DND-41 (cell line): Measurements from ENCODE around the gene IL1RL1.
"Not testable (repeated sequence)": the region's sequence is repeated elsewhere in the genome, so short reads cannot be mapped to it uniquely, and the experiment has no call there.

Experiments used
- ATAC-seq: fragments of 200-7000 bp; cut with Tn5 transposase; 3 replicates; pipeline ENCODE4 v1.9.1; 2021; ENCODE audit warnings: low read depth; ENCODE audit not compliant: insufficient read depth
- DNase-seq: peaks from one replicate; pipeline ENCODE4 v3.0.0-alpha.2; 2020
- H2AFZ ChIP-seq: 2 replicates; pipeline ENCODE4 v1.6.0; 2012; ENCODE audit warnings: low read depth, low read length
- H3K27ac ChIP-seq: 2 replicates; pipeline ENCODE4 v1.5.1; 2012; ENCODE audit warnings: low read length, inconsistent platforms
- H3K27me3 ChIP-seq: fragments of 200-600 bp; sonication (generic); 2 replicates; pipeline ENCODE4 v1.6.0; 2012; ENCODE audit warnings: low read length, mild to moderate bottlenecking, inconsistent platforms; ENCODE audit not compliant: insufficient read depth, poor library complexity
- H3K36me3 ChIP-seq: 2 replicates; pipeline ENCODE4 v1.5.1; 2012; ENCODE audit warnings: low read length, inconsistent platforms; ENCODE audit not compliant: insufficient read depth
- H3K4me1 ChIP-seq: 2 replicates; pipeline ENCODE4 v1.5.1; 2012; ENCODE audit warnings: mild to moderate bottlenecking, low read length; ENCODE audit not compliant: insufficient read depth
- H3K4me2 ChIP-seq: 2 replicates; pipeline ENCODE4 v1.6.0; 2012; ENCODE audit warnings: mild to moderate bottlenecking, moderate library complexity, low read length, inconsistent platforms; ENCODE audit not compliant: insufficient read depth
- H3K4me3 ChIP-seq, 2 experiments: fragments of 200-600 bp in 1 of 2; shearing (Covaris generic) in 1 of 2; 2 replicates each; pipeline ENCODE4 v1.5.1; 2012 to 2016; ENCODE audit warnings: inconsistent platforms in 2 of 2, low read length in 2 of 2, mild to moderate bottlenecking in 2 of 2, low read depth in 1 of 2, moderate library complexity in 1 of 2
- H3K79me2 ChIP-seq: 2 replicates; pipeline ENCODE4 v1.6.0; 2012; ENCODE audit warnings: low read length, inconsistent platforms; ENCODE audit not compliant: insufficient read depth
- H3K9ac ChIP-seq: 2 replicates; pipeline ENCODE4 v1.6.0; 2012; ENCODE audit warnings: low read depth, mild to moderate bottlenecking, inconsistent platforms, low read length, moderate library complexity
- H3K9me3 ChIP-seq: 2 replicates; pipeline ENCODE4 v1.5.1; 2012; ENCODE audit warnings: low read length, moderate library complexity, mild to moderate bottlenecking, inconsistent platforms; ENCODE audit not compliant: insufficient read depth, severe bottlenecking
- H4K20me1 ChIP-seq: 2 replicates; pipeline ENCODE4 v1.6.0; 2012; ENCODE audit warnings: low read length; ENCODE audit not compliant: insufficient read depth
- EZH2 ChIP-seq: IDR thresholded peaks from 3 replicates; pipeline ENCODE4 v1.6.1; 2012; ENCODE audit warnings: borderline replicate concordance, low read depth, mild to moderate bottlenecking, moderate library complexity, low read length, inconsistent platforms; ENCODE audit not compliant: severe bottlenecking
- TF ChIP-seq, protein P1 (sequence below): IDR thresholded peaks from 2 replicates; pipeline ENCODE4 v1.5.1; 2012; ENCODE audit warnings: borderline replicate concordance, low read length, moderate library complexity, mild to moderate bottlenecking; ENCODE audit not compliant: poor library complexity, severe bottlenecking; ENCODE audit errors: extremely low read depth

IL1RL1 gene

DNA sequence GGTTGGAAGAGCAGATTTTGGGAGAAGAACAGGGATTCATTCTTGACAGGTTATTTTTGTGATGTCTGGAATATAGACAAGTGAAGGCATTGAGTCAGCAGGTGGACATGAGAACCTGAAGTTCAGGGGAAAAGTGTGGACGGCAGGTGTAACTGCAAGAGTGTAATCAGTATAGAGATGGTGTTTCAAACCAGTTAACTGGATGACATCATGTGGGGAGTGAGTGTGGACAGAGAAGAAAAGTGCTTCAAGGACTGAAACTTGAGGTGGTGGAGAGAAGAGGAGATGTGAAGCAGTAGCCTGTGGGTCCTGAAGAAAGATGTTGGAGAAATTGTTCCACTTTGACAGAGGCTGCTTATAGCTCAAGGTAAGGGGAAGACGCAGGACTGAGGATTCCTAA is 7.1 kb downstream of the IL1RL1 start:
- Histone ChIP-seq H3K4me3 (no peak overlapping the region), H4K20me1 (no peaks in the 10 kb centered on the region), H3K27me3 (no peaks in the 10 kb centered on the region), H2AFZ (no peak overlapping the region), H3K4me2 (no peak overlapping the region), H3K36me3 (no peaks in the 10 kb centered on the region), H3K4me1 (no peaks in the 10 kb centered on the region), H3K9me3 (no peaks in the 10 kb centered on the region), H3K27ac (no peak overlapping the region), H3K9ac (no peak overlapping the region), H3K79me2 (no peaks in the 10 kb centered on the region)
- no peak for DNase-seq
- TF ChIP-seq EZH2, result no peak
- TF ChIP-seq, protein P1, sequence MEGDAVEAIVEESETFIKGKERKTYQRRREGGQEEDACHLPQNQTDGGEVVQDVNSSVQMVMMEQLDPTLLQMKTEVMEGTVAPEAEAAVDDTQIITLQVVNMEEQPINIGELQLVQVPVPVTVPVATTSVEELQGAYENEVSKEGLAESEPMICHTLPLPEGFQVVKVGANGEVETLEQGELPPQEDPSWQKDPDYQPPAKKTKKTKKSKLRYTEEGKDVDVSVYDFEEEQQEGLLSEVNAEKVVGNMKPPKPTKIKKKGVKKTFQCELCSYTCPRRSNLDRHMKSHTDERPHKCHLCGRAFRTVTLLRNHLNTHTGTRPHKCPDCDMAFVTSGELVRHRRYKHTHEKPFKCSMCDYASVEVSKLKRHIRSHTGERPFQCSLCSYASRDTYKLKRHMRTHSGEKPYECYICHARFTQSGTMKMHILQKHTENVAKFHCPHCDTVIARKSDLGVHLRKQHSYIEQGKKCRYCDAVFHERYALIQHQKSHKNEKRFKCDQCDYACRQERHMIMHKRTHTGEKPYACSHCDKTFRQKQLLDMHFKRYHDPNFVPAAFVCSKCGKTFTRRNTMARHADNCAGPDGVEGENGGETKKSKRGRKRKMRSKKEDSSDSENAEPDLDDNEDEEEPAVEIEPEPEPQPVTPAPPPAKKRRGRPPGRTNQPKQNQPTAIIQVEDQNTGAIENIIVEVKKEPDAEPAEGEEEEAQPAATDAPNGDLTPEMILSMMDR, result no peak
- ATAC-seq, result no peak

DNA sequence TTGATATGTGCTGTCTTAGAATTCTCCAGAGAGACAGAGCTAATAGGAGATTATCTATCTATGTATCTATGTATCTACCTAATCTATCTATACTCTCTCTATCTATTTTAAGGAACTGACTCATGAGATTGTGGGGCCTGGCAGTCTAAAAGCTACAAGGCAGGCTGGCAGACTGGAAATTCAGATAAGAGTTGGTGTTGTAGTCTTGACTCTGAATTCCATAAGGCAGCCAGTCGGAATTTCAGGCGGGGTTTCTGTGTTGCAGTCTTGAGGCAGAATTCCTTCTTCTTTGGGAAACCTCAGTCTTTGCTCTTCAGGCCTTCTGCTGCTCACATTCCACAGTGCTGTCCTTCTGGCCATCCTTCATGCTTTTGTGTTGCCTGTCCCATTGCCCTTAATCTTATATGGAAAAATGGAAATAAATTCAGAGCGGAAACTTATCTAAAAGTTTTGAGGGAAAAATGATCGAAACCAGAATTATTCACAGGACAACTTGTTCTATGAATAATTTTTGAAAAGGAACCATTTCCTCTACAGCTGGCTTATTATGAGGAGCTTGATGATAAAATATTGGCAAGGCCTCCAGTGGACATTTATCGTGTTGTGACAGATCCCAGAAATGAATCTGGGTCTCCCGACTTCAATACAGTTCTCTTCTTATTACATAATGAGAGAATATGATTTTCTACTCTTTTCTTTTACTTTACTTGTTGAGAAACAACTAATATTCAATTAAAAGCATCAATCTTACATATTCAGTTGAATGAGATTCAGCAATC is 10.8 kb downstream of the IL1RL1 start:
- TF ChIP-seq, protein P1, result no peak
- TF ChIP-seq EZH2, result no peak
- no peak overlapping the region for H3K4me2 ChIP-seq
- no peak for ATAC-seq

DNA sequence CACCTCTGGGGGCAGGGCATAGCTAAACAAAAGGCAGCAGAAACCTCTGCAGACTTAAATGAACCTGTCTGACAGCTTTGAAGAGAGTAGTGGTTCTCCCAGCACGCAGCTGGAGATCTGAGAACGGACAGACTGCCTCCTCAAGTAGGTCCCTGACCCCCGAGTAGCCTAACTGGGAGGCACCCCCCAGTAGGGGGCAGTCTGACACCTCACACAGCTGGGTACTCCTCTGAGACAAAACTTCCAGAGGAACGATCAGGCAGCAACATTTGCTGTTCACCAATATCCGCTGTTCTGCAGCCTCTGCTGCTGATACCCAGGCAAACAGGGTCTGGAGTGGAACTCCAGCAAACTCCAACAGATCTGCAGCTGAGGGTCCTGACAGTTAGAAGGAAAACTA is 13.6 kb downstream of the IL1RL1 start:
- ATAC-seq, H3K9me3 ChIP-seq, H3K79me2 ChIP-seq, H4K20me1 ChIP-seq, H3K9ac ChIP-seq, H2AFZ ChIP-seq, DNase-seq, H3K4me1 ChIP-seq, H3K4me3 ChIP-seq, H3K36me3 ChIP-seq, H3K4me2 ChIP-seq, H3K27ac ChIP-seq, H3K27me3 ChIP-seq: not testable (repeated sequence)

More for the DNA sequence above, 10.8 kb downstream of the IL1RL1 start:
- Histone ChIP-seq H4K20me1 (no peaks in the 10 kb centered on the region), H3K9ac (no peak overlapping the region), H3K9me3 (peaks cover 6% of the 10 kb centered on the region), H3K27ac (no peak overlapping the region), H3K4me1 (no peaks in the 10 kb centered on the region), H3K79me2 (no peaks in the 10 kb centered on the region), H3K27me3 (no peaks in the 10 kb centered on the region), H2AFZ (no peak overlapping the region), H3K36me3 (no peaks in the 10 kb centered on the region), H3K4me3 (no peak overlapping the region)
- DNase-seq, result no peak

DNA sequence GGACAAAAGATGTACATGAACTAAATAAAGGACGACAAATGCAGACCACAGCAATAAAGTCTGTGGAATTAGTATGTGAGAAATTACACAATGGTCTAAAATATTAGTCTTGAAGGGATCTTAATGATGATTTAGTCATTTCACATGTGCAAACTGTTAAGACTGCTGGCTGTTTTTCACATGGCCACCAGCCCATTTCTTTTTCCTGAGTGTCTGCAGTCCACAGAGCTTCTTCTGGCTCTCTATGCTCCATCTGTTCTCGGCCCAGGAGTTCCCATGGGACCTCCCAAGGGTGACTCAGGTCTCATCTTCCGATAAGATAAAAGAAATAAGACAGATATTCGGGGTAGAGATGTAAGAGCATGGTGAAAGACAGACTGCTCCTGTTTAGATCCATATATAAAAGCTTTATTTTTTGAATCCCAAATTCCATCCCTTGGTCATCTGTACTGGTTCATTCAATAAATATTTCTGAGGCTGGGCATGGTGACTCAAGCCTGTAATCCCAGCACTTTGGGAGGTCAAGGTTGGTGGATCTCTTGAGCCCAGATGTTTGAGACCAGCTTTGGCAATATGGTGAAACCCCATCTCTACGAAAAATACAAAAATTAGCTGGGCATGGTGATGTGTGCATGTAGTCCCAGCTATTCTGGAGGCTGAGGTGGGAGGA is 20.1 kb downstream of the IL1RL1 start:
- Histone ChIP-seq H3K79me2 (no peaks in the 10 kb centered on the region), H2AFZ (no peak overlapping the region), H3K4me3 (no peak overlapping the region), H4K20me1 (no peaks in the 10 kb centered on the region), H3K27me3 (no peaks in the 10 kb centered on the region), H3K9ac (no peak overlapping the region), H3K36me3 (no peaks in the 10 kb centered on the region), H3K4me1 (no peaks in the 10 kb centered on the region), H3K9me3 (no peaks in the 10 kb centered on the region), H3K27ac (no peak overlapping the region), H3K4me2 (no peak overlapping the region)
- DNase-seq, result no peak
- no peak for ATAC-seq
- TF ChIP-seq EZH2, result no peak
- TF ChIP-seq, protein P1, result no peak
